OCI-LY3 (cell line): ENCODE data around the gene CYP2F1.
"Not testable (repeated sequence)": the region's sequence is repeated elsewhere in the genome, so short reads cannot be mapped to it uniquely, and the experiment has no call there.

Source experiments
- H2AFZ ChIP-seq: fragments of 200-600, 300-600 bp; shearing (Covaris generic); 2 replicates; pipeline ENCODE4 v1.6.0; 2014; ENCODE audit warnings: antibody characterized with exemption, low read depth, low read length
- H3K27ac ChIP-seq: fragments of 200-600, 300-600 bp; sonication (generic); 2 replicates; pipeline ENCODE4 v1.5.1; 2014; ENCODE audit warnings: mild to moderate bottlenecking, low read length, moderate library complexity, mixed read lengths
- H3K27me3 ChIP-seq: fragments of 200-600, 300-600 bp; sonication (generic); 2 replicates; pipeline ENCODE4 v1.6.1; 2014; ENCODE audit warnings: low read depth, low read length, mixed read lengths
- H3K36me3 ChIP-seq: fragments of 200-600, 300-600 bp; sonication (generic); replicated peaks from 2 replicates; pipeline ENCODE3; 2014; ENCODE audit warnings: low read depth, low read length, mixed read lengths
- H3K4me1 ChIP-seq: fragments of 300-600, 200-600 bp; sonication (generic); 2 replicates; pipeline ENCODE4 v1.6.1; 2014; ENCODE audit warnings: low read length, mixed read lengths
- H3K4me2 ChIP-seq: fragments of 200-600, 300-600 bp; sonication (generic); 2 replicates; pipeline ENCODE4 v1.6.1; 2014; ENCODE audit warnings: low read length, mixed read lengths
- H3K4me3 ChIP-seq: fragments of 300-600, 200-600 bp; sonication (generic); 2 replicates; pipeline ENCODE4 v1.5.1; 2014; ENCODE audit warnings: antibody characterized with exemption, mild to moderate bottlenecking, low read length, moderate library complexity
- H3K79me2 ChIP-seq: fragments of 300-600, 200-600 bp; shearing (Covaris generic); 2 replicates; pipeline ENCODE4 v1.6.1; 2014; ENCODE audit warnings: mild to moderate bottlenecking, low read length, mixed read lengths
- H3K9ac ChIP-seq: fragments of 300-600, 200-600 bp; shearing (Covaris generic); 2 replicates; pipeline ENCODE4 v1.6.0; 2014; ENCODE audit warnings: mild to moderate bottlenecking, low read length, moderate library complexity
- H3K9me3 ChIP-seq: fragments of 200-600, 300-600 bp; shearing (Covaris generic); 2 replicates; pipeline ENCODE4 v1.6.1; 2014; ENCODE audit warnings: low read length, mixed read lengths; ENCODE audit not compliant: insufficient read depth
- H4K20me1 ChIP-seq: fragments of 200-600, 300-600 bp; sonication (generic); 2 replicates; pipeline ENCODE4 v1.6.1; 2016; ENCODE audit warnings: low read length, mixed read lengths; ENCODE audit not compliant: insufficient read depth
- CTCF ChIP-seq: fragments of 200-600, 300-600 bp; sonication (generic); IDR thresholded peaks from 2 replicates; pipeline ENCODE4 v1.5.1; 2014; ENCODE audit warnings: antibody characterized with exemption, low read length, low read depth
- EZH2phosphoT487 ChIP-seq: fragments of 200-600 bp; shearing (Covaris generic); IDR thresholded peaks from 2 replicates; pipeline ENCODE4 v1.6.1; 2018; ENCODE audit warnings: antibody characterized with exemption, mixed run types, low read depth

Gene CYP2F1

GRCh38 chr19:41136636-41137455 is 22.6 kb downstream of the CYP2F1 start:
- no peak overlapping the region for H3K9ac ChIP-seq
- no peaks in the 10 kb centered on the region for H3K36me3 ChIP-seq
- no peak overlapping the region for H3K4me2 ChIP-seq
- H2AFZ ChIP-seq, result no peak overlapping the region
- H3K4me1 ChIP-seq, result no peaks in the 10 kb centered on the region
- TF ChIP-seq EZH2phosphoT487, result no peak
- TF ChIP-seq CTCF, result no peak
- no peaks in the 10 kb centered on the region for H3K79me2 ChIP-seq
- peaks cover 5% of the 10 kb centered on the region; the same call in 1 of the 2 replicates for H3K27me3 ChIP-seq
- no peaks in the 10 kb centered on the region for H4K20me1 ChIP-seq
- H3K9me3 ChIP-seq, result no peaks in the 10 kb centered on the region
- no peak overlapping the region for H3K27ac ChIP-seq
- H3K4me3 ChIP-seq, result no peak overlapping the region

- Histone ChIP-seq H3K9me3 (no peaks in the 10 kb centered on the region), H2AFZ (no peak overlapping the region), H3K4me1 (no peaks in the 10 kb centered on the region), H3K4me2 (no peak overlapping the region), H3K79me2 (no peaks in the 10 kb centered on the region), H3K27ac (no peak overlapping the region), H3K9ac (no peak overlapping the region), H4K20me1 (no peaks in the 10 kb centered on the region), H3K36me3 (no peaks in the 10 kb centered on the region), H3K4me3 (no peak overlapping the region), H3K27me3 (peaks cover 5% of the 10 kb centered on the region)
- TF ChIP-seq EZH2phosphoT487 (no peak), CTCF (peak; percentile 92)
Observed at GRCh38 chr19:41144403-41144802, 30.2 kb downstream of the CYP2F1 start.

GRCh38 chr19:41149831-41150230 is 35.6 kb downstream of the CYP2F1 start:
- Histone ChIP-seq H3K36me3 (no peaks in the 10 kb centered on the region), H3K4me2 (no peak overlapping the region), H3K79me2 (no peaks in the 10 kb centered on the region), H3K9ac (no peak overlapping the region), H3K27ac (no peak overlapping the region), H4K20me1 (no peaks in the 10 kb centered on the region), H3K4me3 (no peak overlapping the region), H3K9me3 (no peaks in the 10 kb centered on the region), H2AFZ (no peak overlapping the region), H3K4me1 (no peaks in the 10 kb centered on the region), H3K27me3 (no peaks in the 10 kb centered on the region; the same call in 1 of the 2 replicates)
- TF ChIP-seq CTCF (no peak), EZH2phosphoT487 (no peak)

GRCh38 chr19:41150986-41151385 is 36.8 kb downstream of the CYP2F1 start:
- H3K4me3 ChIP-seq, H3K79me2 ChIP-seq, H3K9ac ChIP-seq, H3K27me3 ChIP-seq, H3K9me3 ChIP-seq, H2AFZ ChIP-seq, H3K27ac ChIP-seq, H3K4me2 ChIP-seq, H4K20me1 ChIP-seq, H3K4me1 ChIP-seq, H3K36me3 ChIP-seq: not testable (repeated sequence)
